ENCODE data around the gene IL20. TPM values are rescaled to one million over a fixed set of nuclear protein-coding genes. Genes with fewer than 3 reads are reported as not detected.

The IL20 gene
- total and polyA plus RNA-seq, 4 donors: 0.11 to 0.12 TPM; not detected in 2

- H3K36me3 ChIP-seq (ENCODE audit: control insufficient read depth in 4 of 4, insufficient read depth in 4 of 4, low read length in 4 of 4): no peaks in the 10 kb centered on the region
- H3K27ac ChIP-seq (ENCODE audit: low read depth in 1 of 2, low read length in 1 of 2): no peak overlapping the region
- H3K9ac ChIP-seq (ENCODE audit: insufficient read depth in 1 of 2, low read length in 2 of 2): no peak overlapping the region
- H3K4me1 ChIP-seq (ENCODE audit: control insufficient read depth in 5 of 5, insufficient read depth in 5 of 5, low read length in 5 of 5): peaks cover 0 to 7% (median 0%) of the 10 kb centered on the region in 5 donors
- ATAC-seq (ENCODE audit: insufficient read depth, low FRiP score): no peak
- no peak overlapping the region for H3K4me3 ChIP-seq
- no peak for TF ChIP-seq CTCF (IDR thresholded peaks at IDR 0.05; ENCODE audit: control extremely low read depth, extremely low read depth)
- WGBS, 2 donors: 81 to 82% methylated on average over 4 of the region's 4 CpGs
- DNase-seq: no peak
- no peaks in the 10 kb centered on the region for H3K27me3 ChIP-seq (ENCODE audit: control insufficient read depth in 3 of 3, insufficient read depth in 3 of 3, low read length in 2 of 3)
- no peaks in the 10 kb centered on the region for H3K9me3 ChIP-seq (ENCODE audit: control insufficient read depth in 4 of 4, insufficient read depth in 3 of 4, low read length in 3 of 4)
These were observed 36.7 kb upstream of the IL20 start for GRCh38 chr1:206828765-206829164.

GRCh38 chr1:206829282-206829681, 36.1 kb upstream of the IL20 start:
- no peak overlapping the region for H3K27ac ChIP-seq (ENCODE audit: low read depth in 1 of 2, low read length in 1 of 2)
- ATAC-seq (ENCODE audit: insufficient read depth, low FRiP score) (no peak), DNase-seq (no peak)
- H3K9me3 ChIP-seq (ENCODE audit: control insufficient read depth in 4 of 4, insufficient read depth in 3 of 4, low read length in 3 of 4): no peaks in the 10 kb centered on the region
- H3K9ac ChIP-seq (ENCODE audit: insufficient read depth in 1 of 2, low read length in 2 of 2): no peak overlapping the region
- no peaks in the 10 kb centered on the region for H3K36me3 ChIP-seq (ENCODE audit: control insufficient read depth in 4 of 4, insufficient read depth in 4 of 4, low read length in 4 of 4)
- H3K4me1 ChIP-seq (ENCODE audit: control insufficient read depth in 5 of 5, insufficient read depth in 5 of 5, low read length in 5 of 5): peaks cover 0 to 2% (median 0%) of the 10 kb centered on the region in 5 donors
- WGBS, 2 donors: 72 to 77% methylated on average over 6 of the region's 6 CpGs
- TF ChIP-seq CTCF (IDR thresholded peaks at IDR 0.05; ENCODE audit: control extremely low read depth, extremely low read depth): no peak
- no peaks in the 10 kb centered on the region for H3K27me3 ChIP-seq (ENCODE audit: control insufficient read depth in 3 of 3, insufficient read depth in 3 of 3, low read length in 2 of 3)
- no peak overlapping the region for H3K4me3 ChIP-seq

GRCh38 chr1:206829875-206830274, 35.5 kb upstream of the IL20 start:
- 36 to 53% methylated on average over 2 of the region's 2 CpGs for WGBS, 2 donors

More at GRCh38 chr1:206829875-206830274, 35.5 kb upstream of the IL20 start:
- Histone ChIP-seq H3K9me3 (ENCODE audit: control insufficient read depth in 4 of 4, insufficient read depth in 3 of 4, low read length in 3 of 4) (no peaks in the 10 kb centered on the region), H3K9ac (ENCODE audit: insufficient read depth in 1 of 2, low read length in 2 of 2) (no peak overlapping the region), H3K4me1 (ENCODE audit: control insufficient read depth in 5 of 5, insufficient read depth in 5 of 5, low read length in 5 of 5) (no peaks in the 10 kb centered on the region), H3K27ac (ENCODE audit: low read depth in 1 of 2, low read length in 1 of 2) (no peak overlapping the region), H3K27me3 (ENCODE audit: control insufficient read depth in 3 of 3, insufficient read depth in 3 of 3, low read length in 2 of 3) (no peaks in the 10 kb centered on the region), H3K36me3 (ENCODE audit: control insufficient read depth in 4 of 4, insufficient read depth in 4 of 4, low read length in 4 of 4) (no peaks in the 10 kb centered on the region), H3K4me3 (no peak overlapping the region)
- ATAC-seq (ENCODE audit: insufficient read depth, low FRiP score): no peak
- no peak for DNase-seq
- TF ChIP-seq CTCF (IDR thresholded peaks at IDR 0.05; ENCODE audit: control extremely low read depth, extremely low read depth): no peak

Data from lung (tissue), 12 donors.